GF-D8 (cell line): ENCODE measurements around the gene PSMB1.
"Not testable (repeated sequence)": the region's sequence is repeated elsewhere in the genome, so short reads cannot be mapped to it uniquely, and the experiment has no call there.

Source experiments
- DNase-seq: peaks from one replicate; lab custom pipeline; 2025; lab: John Stamatoyannopoulos, UW

Gene PSMB1

DNA sequence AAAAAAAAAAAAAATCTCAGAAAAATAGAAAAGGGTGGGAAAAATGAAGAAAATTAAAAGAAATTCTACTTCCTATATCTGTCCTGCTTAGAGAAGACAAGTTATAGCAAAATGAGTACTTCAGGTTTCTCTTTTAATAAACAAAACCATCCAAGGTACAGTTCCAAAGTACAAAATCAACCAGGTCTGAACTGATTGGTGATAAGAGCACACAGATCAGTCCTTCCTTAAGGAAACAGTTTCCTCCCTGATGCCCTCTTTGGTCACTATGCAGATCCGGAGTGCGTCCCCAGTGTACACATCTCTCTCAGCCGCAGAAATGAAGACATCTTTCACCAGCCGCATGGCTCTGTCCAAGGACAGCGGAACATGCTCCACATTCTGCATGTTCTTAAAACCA lies 18.1 kb downstream of the PSMB1 start:
- no peak for DNase-seq

- no peak for DNase-seq
These were observed 19.3 kb downstream of the PSMB1 start for GRCh38 chr6:170533792-170534191.

- no peak for DNase-seq
These were observed 20.1 kb downstream of the PSMB1 start for GRCh38 chr6:170532867-170533488.

DNA sequence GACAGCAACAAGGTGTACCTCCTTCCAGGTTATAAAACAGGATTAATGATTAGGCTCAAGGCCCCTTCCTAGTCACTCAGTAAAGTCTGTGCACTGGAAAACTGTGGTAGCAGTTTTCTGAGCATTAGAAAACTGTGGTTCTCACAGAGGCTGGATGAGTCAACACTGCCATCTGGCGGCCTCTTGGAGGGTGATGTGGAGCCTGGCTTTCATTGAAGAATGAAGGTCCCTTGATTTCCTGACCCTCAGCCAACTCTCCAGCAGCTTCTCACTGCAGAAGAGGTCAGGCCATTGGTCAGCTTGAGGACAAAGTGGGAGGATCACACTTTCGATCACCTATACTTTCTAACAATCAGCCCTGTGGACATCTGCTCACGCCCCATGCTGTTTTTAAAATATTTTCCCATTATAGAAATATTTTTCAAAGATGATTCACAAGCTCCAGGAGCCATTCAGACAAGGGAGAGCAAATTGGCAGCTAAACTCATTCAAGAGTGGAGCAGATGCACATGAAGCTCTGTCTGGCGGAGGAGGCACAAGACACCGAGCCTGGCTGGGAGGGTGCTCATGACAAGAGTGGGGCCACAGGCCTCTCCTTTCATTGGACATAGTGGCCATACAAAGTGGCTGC lies 23.2 kb downstream of the PSMB1 start:
- no peak for DNase-seq

- DNase-seq = not testable (repeated sequence)
These were observed 25.1 kb downstream of the PSMB1 start for GRCh38 chr6:170527995-170528394.

DNA sequence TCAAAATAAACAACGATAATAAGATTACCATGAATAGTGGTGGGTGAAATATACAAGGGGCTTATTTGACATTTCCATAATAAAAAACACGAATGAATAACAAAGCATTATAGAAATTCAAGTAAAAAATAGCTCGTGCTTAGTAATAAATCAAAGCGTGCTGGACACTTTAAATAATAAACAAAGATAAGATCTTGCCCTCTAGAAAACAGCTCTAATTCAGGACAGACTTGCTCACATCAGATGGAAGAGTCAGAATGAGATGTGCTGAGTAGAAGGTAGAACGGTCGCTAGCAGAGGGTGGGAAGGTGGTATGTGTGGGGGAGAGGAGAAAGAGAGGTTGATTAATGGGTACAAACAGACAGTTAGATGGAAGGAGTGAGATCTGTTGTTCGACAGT lies 27.3 kb downstream of the PSMB1 start:
- no peak for DNase-seq

DNA sequence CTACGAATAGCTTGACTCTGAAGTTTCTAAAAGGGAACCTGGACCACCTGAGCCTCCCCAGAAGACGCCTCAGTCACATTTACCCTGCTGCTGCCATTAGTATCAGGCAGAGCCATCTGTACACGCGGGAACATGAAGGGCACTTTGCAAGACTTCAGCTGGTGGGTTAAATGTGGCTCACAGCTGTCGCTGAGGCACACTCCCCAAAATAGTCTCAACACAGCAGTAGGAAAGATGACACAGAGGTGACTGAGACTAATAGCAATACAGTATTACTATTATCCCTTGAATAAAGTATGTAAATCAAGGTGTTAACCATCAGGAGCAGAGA lies 29.0 kb downstream of the PSMB1 start:
- no peak for DNase-seq

DNA sequence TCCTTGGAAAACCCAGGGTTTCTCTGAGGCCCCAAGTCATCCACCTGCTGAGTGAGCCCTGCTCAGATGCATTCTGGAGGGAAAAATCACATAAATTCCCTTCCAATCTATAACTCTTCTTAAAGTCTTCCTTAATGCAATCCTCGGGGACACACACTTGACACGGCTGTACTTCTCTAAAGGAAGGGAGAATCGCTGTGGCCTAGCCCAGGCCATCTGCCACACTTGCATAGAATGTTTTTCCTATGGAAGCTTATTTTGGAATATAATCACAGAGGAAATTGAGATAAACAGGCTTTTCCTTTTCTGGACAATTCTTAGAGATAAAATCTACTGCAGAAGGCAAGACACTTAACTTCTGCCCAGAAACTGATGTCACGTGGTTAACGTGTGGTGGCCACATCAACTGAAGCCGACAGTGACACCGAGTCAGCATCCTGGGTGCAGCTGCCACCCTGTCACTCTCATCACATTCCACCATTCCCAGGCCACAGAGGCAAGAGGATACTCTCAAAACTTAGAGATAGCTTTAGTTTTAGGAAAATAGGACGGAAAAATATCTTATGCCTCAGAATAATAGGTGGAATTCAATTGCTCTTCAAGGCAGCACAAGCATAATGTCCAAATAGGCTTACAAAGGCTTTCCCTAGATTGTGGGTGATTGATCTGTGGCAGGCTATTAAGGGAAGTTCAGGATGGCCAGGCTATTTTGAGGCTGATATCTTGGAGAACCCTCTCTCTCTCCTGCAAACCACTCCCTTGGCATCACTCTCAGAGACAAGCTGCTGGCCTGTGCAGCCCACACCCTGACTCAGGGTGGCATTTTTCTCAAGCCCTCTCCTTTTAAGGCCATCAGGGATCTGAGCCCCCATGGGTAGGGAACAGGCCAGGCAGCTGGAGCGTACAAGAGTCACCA lies 29.6 kb downstream of the PSMB1 start:
- peak; percentile 5 for DNase-seq

- no peak for DNase-seq
These were observed 30.4 kb downstream of the PSMB1 start for GRCh38 chr6:170522565-170523183.

GRCh38 chr6:170516783-170517616 lies 36.1 kb downstream of the PSMB1 start:
- peak; percentile 51 for DNase-seq

DNA sequence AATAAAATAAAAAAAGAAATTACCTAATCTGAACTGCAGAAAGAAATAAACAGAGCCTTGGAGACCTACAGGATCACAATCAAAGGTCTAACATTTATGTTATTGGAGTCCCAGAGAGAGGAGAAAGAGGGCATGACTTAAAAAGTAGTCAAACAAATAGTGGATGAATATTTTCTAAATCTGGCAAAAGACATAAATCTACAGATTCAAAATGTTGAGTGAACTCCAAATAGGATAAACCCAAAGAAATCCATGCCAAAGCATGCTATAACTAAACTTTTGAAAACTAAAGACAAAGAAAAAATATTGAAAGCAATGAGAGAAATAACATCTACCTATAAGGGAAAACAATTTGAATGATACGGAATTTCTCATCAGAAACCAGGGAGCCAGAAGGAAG lies 38.2 kb downstream of the PSMB1 start:
- DNase-seq = no peak

GRCh38 chr6:170512249-170512648 lies 40.9 kb downstream of the PSMB1 start:
- DNase-seq = no peak

DNA sequence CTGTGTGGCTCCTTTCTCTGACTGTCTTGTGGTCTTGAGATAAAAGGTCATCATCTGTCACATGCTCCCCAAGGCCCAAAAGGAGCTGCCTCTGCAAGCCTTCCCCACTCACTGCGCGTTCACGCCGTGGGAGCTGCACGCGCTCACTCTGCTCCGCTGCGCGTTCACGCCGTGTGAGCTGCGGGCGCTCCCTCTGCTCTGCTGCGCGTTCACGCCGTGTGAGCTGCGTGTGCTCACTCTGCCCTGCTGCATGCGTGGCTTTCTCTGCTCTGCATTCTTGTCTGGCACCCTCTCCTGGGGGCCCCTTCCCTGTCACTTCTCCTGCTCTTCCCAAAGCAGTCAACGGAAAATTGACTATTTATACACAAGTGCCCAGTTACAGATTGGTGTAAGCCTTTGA lies 42.5 kb downstream of the PSMB1 start:
- DNase-seq = no peak

DNA sequence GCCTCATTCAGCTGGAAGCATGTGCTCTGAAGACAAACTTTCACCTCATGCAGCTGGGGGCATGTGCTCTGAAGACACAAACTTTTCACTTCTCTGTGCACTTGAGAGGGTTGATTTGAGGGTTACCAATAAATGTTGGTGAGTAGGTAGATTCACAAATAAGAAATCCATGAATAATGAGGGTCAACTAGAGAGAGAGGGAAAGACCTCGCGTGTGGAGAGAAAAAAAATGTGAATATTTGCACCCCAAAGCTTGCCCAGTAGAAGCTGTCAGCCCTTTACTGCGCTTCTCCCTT lies 43.4 kb downstream of the PSMB1 start:
- DNase-seq = no peak

GRCh38 chr6:170508892-170509722 lies 44.0 kb downstream of the PSMB1 start:
- not testable (repeated sequence) for DNase-seq

DNA sequence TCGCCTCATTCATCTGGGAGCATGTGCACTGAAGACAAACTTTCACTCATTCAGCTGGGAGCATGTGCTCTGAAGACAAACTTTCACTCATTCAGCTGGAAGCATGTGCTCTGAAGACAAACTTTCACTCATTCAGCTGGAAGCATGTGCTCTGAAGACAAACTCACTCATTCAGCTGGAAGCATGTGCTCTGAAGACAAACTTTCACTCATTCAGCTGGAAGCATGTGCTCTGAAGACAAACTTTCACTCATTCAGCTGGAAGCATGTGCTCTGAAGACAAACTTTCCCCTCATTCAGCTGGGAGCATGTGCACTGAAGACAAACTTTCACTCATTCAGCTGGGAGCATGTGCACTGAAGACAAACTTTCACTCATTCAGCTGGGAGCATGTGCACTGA lies 44.8 kb downstream of the PSMB1 start:
- not testable (repeated sequence) for DNase-seq

DNA sequence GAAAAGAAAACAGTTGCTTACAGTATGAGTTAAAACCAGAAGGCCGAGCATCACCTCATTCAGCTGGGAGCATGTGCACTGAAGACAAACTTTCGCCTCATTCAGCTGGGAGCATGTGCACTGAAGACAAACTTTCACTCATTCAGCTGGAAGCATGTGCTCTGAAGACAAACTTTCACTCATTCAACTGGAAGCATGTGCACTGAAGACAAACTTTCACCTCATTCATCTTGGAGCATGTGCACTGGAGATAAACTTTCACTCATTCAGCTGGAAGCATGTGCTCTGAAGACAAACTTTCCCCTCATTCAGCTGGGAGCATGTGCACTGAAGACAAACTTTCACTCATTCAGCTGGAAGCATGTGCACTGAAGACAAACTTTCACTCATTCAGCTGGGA lies 45.4 kb downstream of the PSMB1 start:
- not testable (repeated sequence) for DNase-seq

DNA sequence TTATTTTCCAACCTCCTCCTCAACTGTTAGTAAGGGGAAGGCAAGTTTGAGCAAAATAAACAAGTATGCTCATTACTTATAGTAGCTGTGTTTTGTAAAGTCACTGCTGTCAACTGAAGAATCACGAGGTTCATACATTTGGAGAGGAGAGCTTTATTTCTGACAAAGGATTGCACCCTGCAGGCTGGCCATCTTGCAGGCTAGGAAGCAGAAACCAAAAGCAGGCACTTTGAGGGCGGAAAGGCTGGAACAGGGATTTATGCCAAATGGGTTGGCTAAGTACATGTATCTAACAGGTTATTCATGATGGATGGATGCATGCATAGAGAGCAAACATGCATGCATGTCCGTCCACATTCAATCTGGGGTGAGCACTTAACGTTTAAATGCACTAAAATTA lies 46.7 kb downstream of the PSMB1 start:
- DNase-seq = no peak

GRCh38 chr6:170505306-170505705 lies 47.8 kb downstream of the PSMB1 start:
- no peak for DNase-seq

DNA sequence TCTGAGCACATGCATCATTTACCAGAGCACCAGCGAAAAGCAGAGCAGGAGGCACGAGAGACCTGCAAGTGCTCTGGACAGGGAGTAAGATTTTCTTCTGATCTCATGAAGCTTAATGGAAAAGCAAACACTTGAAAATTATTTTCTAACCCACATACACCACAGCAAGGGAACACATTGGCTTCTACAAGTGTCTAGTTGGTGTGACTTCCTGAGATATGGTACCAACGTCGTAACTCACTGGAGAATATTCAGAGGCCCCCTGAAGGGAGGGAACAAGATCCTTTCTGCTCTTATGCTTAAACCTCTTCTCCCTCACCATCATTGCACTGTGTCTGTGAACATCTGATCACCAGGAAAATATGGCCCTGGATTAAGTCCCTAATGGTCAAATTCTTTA lies 48.6 kb downstream of the PSMB1 start:
- no peak for DNase-seq

DNA sequence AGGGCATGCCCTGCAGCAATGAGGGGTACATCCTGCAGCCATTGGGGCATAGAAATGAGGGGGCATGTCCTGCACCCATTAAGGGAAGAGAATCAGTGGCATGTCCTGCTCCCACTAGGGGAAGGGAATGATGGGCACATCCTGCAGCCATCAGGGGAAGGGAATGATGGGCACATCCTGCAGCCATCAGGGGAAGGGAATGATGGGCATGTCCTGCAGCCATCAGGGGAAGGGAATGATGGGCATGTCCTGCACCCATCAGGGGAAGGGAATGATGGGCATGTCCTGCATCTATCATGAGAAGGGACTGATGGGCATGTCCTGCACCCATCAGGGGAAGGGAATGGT lies 49.7 kb downstream of the PSMB1 start:
- DNase-seq = no peak
